Activated T-cell treated with anti-CD3 and anti-CD28 coated beads for 1 hour (primary cell): Measurements from ENCODE around the gene METTL26.
A peak's percentile ranks its signal among the peaks of the same experiment; 100 is the strongest.

Experiments used
- DNase-seq: peaks from one replicate; pipeline ENCODE4 v3.0.0-alpha.2; 2020; ENCODE audit warnings: low read depth

Gene METTL26

GRCh38 chr16:636206-637080 is at the start of gene METTL26:
TSS of gene METTL26 (minus strand) at chr16:636305. CDS start at chr16:636290, 15 bp downstream.
- DNase-seq: peak; percentile 85

GRCh38 chr16:684961-685696 is 49.0 kb upstream of the METTL26 start:
- DNase-seq: no peak

GRCh38 chr16:684071-684794 is 48.1 kb upstream of the METTL26 start, which contains the start of gene JMJD8:
TSS of gene JMJD8 (minus strand) at chr16:684334. CDS start at chr16:684319, 15 bp downstream.
- peak; percentile 93 for DNase-seq

- DNase-seq: no peak
Measured at GRCh38 chr16:683396-684070, 47.4 kb upstream of the METTL26 start.

- no peak for DNase-seq
Measured at GRCh38 chr16:682493-683395, 46.6 kb upstream of the METTL26 start.

GRCh38 chr16:681746-682427 is 45.8 kb upstream of the METTL26 start:
- no peak for DNase-seq

- no peak for DNase-seq
Measured at GRCh38 chr16:680967-681745, 45.1 kb upstream of the METTL26 start.

- no peak for DNase-seq
Measured at GRCh38 chr16:680625-680945, 44.5 kb upstream of the METTL26 start.

- DNase-seq: peak; percentile 82
Measured at GRCh38 chr16:679814-680624, 43.9 kb upstream of the METTL26 start, which contains the start of gene STUB1. TSS of gene STUB1 (plus strand) at chr16:680410. CDS start at chr16:680526, 116 bp downstream.

- peak; percentile 36 for DNase-seq
Measured at GRCh38 chr16:678858-679813, 43.0 kb upstream of the METTL26 start.

GRCh38 chr16:678209-678857 is 42.2 kb upstream of the METTL26 start:
- DNase-seq: no peak

GRCh38 chr16:677316-678190 is 41.4 kb upstream of the METTL26 start:
- DNase-seq: no peak

- no peak for DNase-seq
Measured at GRCh38 chr16:676913-677312, 40.8 kb upstream of the METTL26 start.

- DNase-seq: no peak
Measured at GRCh38 chr16:676565-676902, 40.4 kb upstream of the METTL26 start.

GRCh38 chr16:675884-676564 is 39.9 kb upstream of the METTL26 start:
- no peak for DNase-seq
